PC-3 (cell line): Measurements from ENCODE around the gene COL21A1.

Source experiments
- EZH2 ChIP-seq: fragments of 300-600 bp; sonication (generic); IDR thresholded peaks from one replicate; pipeline ENCODE4 v1.6.1; 2017; ENCODE audit warnings: antibody characterized with exemption, mild to moderate bottlenecking, low read length; ENCODE audit not compliant: unreplicated experiment
- EZH2phosphoT487 ChIP-seq: fragments of 300-600 bp; sonication (generic); IDR thresholded peaks from 2 replicates; pipeline ENCODE4 v1.6.1; 2018; ENCODE audit warnings: mild to moderate bottlenecking, antibody characterized with exemption, low read length, borderline replicate concordance
- TF ChIP-seq, protein P1 (sequence below): fragments of 300-600 bp; sonication (generic); conservative IDR thresholded peaks from 2 replicates; pipeline ENCODE4 v1.5.1; 2017; ENCODE audit warnings: antibody characterized with exemption, low read depth, mild to moderate bottlenecking, low read length

- TF ChIP-seq, protein P1, sequence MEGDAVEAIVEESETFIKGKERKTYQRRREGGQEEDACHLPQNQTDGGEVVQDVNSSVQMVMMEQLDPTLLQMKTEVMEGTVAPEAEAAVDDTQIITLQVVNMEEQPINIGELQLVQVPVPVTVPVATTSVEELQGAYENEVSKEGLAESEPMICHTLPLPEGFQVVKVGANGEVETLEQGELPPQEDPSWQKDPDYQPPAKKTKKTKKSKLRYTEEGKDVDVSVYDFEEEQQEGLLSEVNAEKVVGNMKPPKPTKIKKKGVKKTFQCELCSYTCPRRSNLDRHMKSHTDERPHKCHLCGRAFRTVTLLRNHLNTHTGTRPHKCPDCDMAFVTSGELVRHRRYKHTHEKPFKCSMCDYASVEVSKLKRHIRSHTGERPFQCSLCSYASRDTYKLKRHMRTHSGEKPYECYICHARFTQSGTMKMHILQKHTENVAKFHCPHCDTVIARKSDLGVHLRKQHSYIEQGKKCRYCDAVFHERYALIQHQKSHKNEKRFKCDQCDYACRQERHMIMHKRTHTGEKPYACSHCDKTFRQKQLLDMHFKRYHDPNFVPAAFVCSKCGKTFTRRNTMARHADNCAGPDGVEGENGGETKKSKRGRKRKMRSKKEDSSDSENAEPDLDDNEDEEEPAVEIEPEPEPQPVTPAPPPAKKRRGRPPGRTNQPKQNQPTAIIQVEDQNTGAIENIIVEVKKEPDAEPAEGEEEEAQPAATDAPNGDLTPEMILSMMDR: no peak
- TF ChIP-seq EZH2 (no peak), EZH2phosphoT487 (no peak)
Measured at GRCh38 chr6:56241124-56241802, 6.1 kb downstream of the COL21A1 start.
